Loucy (cell line): ENCODE results near the gene ZNF697.
"Not testable (repeated sequence)": the region's sequence is repeated elsewhere in the genome, so short reads cannot be mapped to it uniquely, and the experiment has no call there.

ENCODE experiments used
- H2AFZ ChIP-seq: fragments of 200-600 bp; sonication (generic); 2 replicates; pipeline ENCODE4 v1.6.0; 2016; ENCODE audit warnings: antibody characterized with exemption, mild to moderate bottlenecking, low read length, moderate library complexity
- H3F3A ChIP-seq: fragments of 200-600 bp; 2 replicates; pipeline ENCODE4 v1.6.0; 2016; ENCODE audit warnings: antibody characterized with exemption, low read depth, mild to moderate bottlenecking
- H3K27me3 ChIP-seq: fragments of 200-600 bp; sonication (generic); 2 replicates; pipeline ENCODE4 v1.6.1; 2014; ENCODE audit warnings: low read length, mild to moderate bottlenecking; ENCODE audit not compliant: insufficient read depth, poor library complexity, severe bottlenecking
- H3K36me3 ChIP-seq: fragments of 200-600 bp; sonication (generic); 2 replicates; pipeline ENCODE4 v1.6.1; 2016; ENCODE audit warnings: low read length; ENCODE audit not compliant: insufficient read depth
- H3K4me1 ChIP-seq: fragments of 200-600 bp; sonication (generic); 2 replicates; pipeline ENCODE4 v1.5.1; 2014; ENCODE audit warnings: low read length, mild to moderate bottlenecking; ENCODE audit not compliant: insufficient read depth, poor library complexity, severe bottlenecking
- H3K4me2 ChIP-seq: fragments of 200-600 bp; sonication (generic); 2 replicates; pipeline ENCODE4 v1.6.0; 2014; ENCODE audit warnings: antibody characterized with exemption, low read length, low read depth, mild to moderate bottlenecking; ENCODE audit not compliant: poor library complexity, severe bottlenecking
- H3K4me3 ChIP-seq: fragments of 200-600 bp; sonication (generic); 2 replicates; pipeline ENCODE4 v1.5.1; 2014; ENCODE audit warnings: low read length, mild to moderate bottlenecking, mixed read lengths; ENCODE audit not compliant: poor library complexity, severe bottlenecking
- H3K79me2 ChIP-seq: fragments of 200-600 bp; sonication (generic); 2 replicates; pipeline ENCODE4 v1.6.1; 2014; ENCODE audit warnings: low read length; ENCODE audit not compliant: insufficient read depth
- H3K9ac ChIP-seq: fragments of 200-600 bp; sonication (generic); 2 replicates; pipeline ENCODE4 v1.6.0; 2014; ENCODE audit warnings: mild to moderate bottlenecking, low read depth, low read length, moderate library complexity; ENCODE audit not compliant: poor library complexity, severe bottlenecking
- H3K9me2 ChIP-seq: fragments of 200-600 bp; sonication (generic); replicated peaks from 2 replicates; pipeline ENCODE4 v1.6.1; 2016; ENCODE audit warnings: low read depth, low read length, mixed read lengths
- H3K9me3 ChIP-seq: fragments of 200-600 bp; sonication (generic); 2 replicates; pipeline ENCODE4 v1.6.1; 2014; ENCODE audit warnings: mild to moderate bottlenecking, antibody characterized with exemption, low read length, low read depth; ENCODE audit not compliant: insufficient read depth
- H4K20me1 ChIP-seq: fragments of 200-600 bp; sonication (generic); 2 replicates; pipeline ENCODE4 v1.6.0; 2014; ENCODE audit warnings: antibody characterized with exemption, low read length, mild to moderate bottlenecking; ENCODE audit not compliant: insufficient read depth, poor library complexity, severe bottlenecking
- CTCF ChIP-seq: fragments of 200-600 bp; sonication (generic); conservative IDR thresholded peaks from 2 replicates; pipeline ENCODE4 v1.5.1; 2014; ENCODE audit warnings: mild to moderate bottlenecking, antibody characterized with exemption, low read length
- EZH2phosphoT487 ChIP-seq: fragments of 200-600 bp; IDR thresholded peaks from 2 replicates; pipeline ENCODE4 v1.6.1; 2018; ENCODE audit warnings: antibody characterized with exemption, mild to moderate bottlenecking, moderate library complexity, borderline replicate concordance

Gene ZNF697

GRCh38 chr1:119582801-119583200 is 65.3 kb downstream of the ZNF697 start:
- Histone ChIP-seq H3K4me3 (no peak overlapping the region), H4K20me1 (no peaks in the 10 kb centered on the region), H3K9me2 (no peaks in the 10 kb centered on the region), H3F3A (no peaks in the 10 kb centered on the region), H3K4me2 (no peak overlapping the region), H3K79me2 (no peaks in the 10 kb centered on the region), H3K36me3 (no peaks in the 10 kb centered on the region), H3K9ac (no peak overlapping the region), H2AFZ (peak overlapping the region; percentile 10; the same call in 1 of the 2 replicates), H3K27me3 (no peaks in the 10 kb centered on the region), H3K4me1 (no peaks in the 10 kb centered on the region), H3K9me3 (no peaks in the 10 kb centered on the region)
- TF ChIP-seq EZH2phosphoT487 (no peak), CTCF (peak; percentile 69)

GRCh38 chr1:119581076-119581475 is 67.0 kb downstream of the ZNF697 start:
- not testable (repeated sequence) for H3K79me2 ChIP-seq, H3K4me2 ChIP-seq, H3K27me3 ChIP-seq, H3K4me1 ChIP-seq, H3F3A ChIP-seq, H3K36me3 ChIP-seq, H3K4me3 ChIP-seq, H4K20me1 ChIP-seq, H2AFZ ChIP-seq, H3K9me2 ChIP-seq, H3K9ac ChIP-seq, H3K9me3 ChIP-seq

- no peak for TF ChIP-seq CTCF
- no peak for TF ChIP-seq EZH2phosphoT487
- Histone ChIP-seq H3K9me2 (no peaks in the 10 kb centered on the region), H3K27me3 (no peaks in the 10 kb centered on the region), H3K4me3 (no peak overlapping the region), H3K4me2 (no peak overlapping the region), H3F3A (no peaks in the 10 kb centered on the region), H3K9me3 (no peaks in the 10 kb centered on the region), H3K4me1 (no peaks in the 10 kb centered on the region), H3K79me2 (no peaks in the 10 kb centered on the region), H3K9ac (no peak overlapping the region), H4K20me1 (no peaks in the 10 kb centered on the region), H3K36me3 (no peaks in the 10 kb centered on the region), H2AFZ (no peak overlapping the region)
These were observed 74.2 kb downstream of the ZNF697 start for GRCh38 chr1:119573886-119574285.

GRCh38 chr1:119569930-119570622 is 78.0 kb downstream of the ZNF697 start:
- not testable (repeated sequence) for H3K4me2 ChIP-seq, H3K27me3 ChIP-seq, H3K4me1 ChIP-seq, H4K20me1 ChIP-seq, H3K9me3 ChIP-seq, H3F3A ChIP-seq, H3K4me3 ChIP-seq, H3K36me3 ChIP-seq, H2AFZ ChIP-seq, H3K9ac ChIP-seq, H3K9me2 ChIP-seq, H3K79me2 ChIP-seq
- peak; percentile 39 for TF ChIP-seq CTCF
